ENCODE results near the gene ARID5B.
A peak's percentile ranks its signal among the peaks of the same experiment; 100 is the strongest.

Gene ARID5B

GRCh38 chr10:62056219-62056618, 154.7 kb downstream of the ARID5B start:
- DNase-seq = no peak

GRCh38 chr10:62056698-62057097, 155.2 kb downstream of the ARID5B start:
- DNase-seq = no peak

- no peak for DNase-seq
Observed at GRCh38 chr10:62057359-62057758, 155.9 kb downstream of the ARID5B start.

- DNase-seq = no peak
Observed at GRCh38 chr10:62057850-62058249, 156.4 kb downstream of the ARID5B start.

- peak; percentile 36 for DNase-seq
Observed at GRCh38 chr10:62058476-62058875, 157.0 kb downstream of the ARID5B start.

- peak; percentile 18 for DNase-seq
Observed at GRCh38 chr10:62058896-62059216, 157.4 kb downstream of the ARID5B start.

- DNase-seq = peak; percentile 65
Observed at GRCh38 chr10:62059217-62059920, 157.9 kb downstream of the ARID5B start.

GRCh38 chr10:62062028-62062427, 160.5 kb downstream of the ARID5B start:
- no peak for DNase-seq

- DNase-seq = no peak
Observed at GRCh38 chr10:62062752-62063512, 161.4 kb downstream of the ARID5B start.

- DNase-seq = no peak
Observed at GRCh38 chr10:62063795-62064472, 162.4 kb downstream of the ARID5B start.

GRCh38 chr10:62067560-62067959, 166.1 kb downstream of the ARID5B start:
- no peak for DNase-seq

GRCh38 chr10:62068464-62068863, 167.0 kb downstream of the ARID5B start:
- DNase-seq = no peak

- DNase-seq = peak; percentile 72
Observed at GRCh38 chr10:62069452-62070178, 168.1 kb downstream of the ARID5B start.

- DNase-seq = peak; percentile 42
Observed at GRCh38 chr10:62071846-62072281, 170.4 kb downstream of the ARID5B start.

- DNase-seq = no peak
Observed at GRCh38 chr10:62072901-62073300, 171.4 kb downstream of the ARID5B start.

- DNase-seq = no peak
Observed at GRCh38 chr10:62073429-62073828, 171.9 kb downstream of the ARID5B start.

- DNase-seq = no peak
Observed at GRCh38 chr10:62075414-62075813, 173.9 kb downstream of the ARID5B start.

- DNase-seq = no peak
Observed at GRCh38 chr10:62075912-62076311, 174.4 kb downstream of the ARID5B start.

GRCh38 chr10:62076891-62077290, 175.4 kb downstream of the ARID5B start:
- DNase-seq = no peak

GRCh38 chr10:62077330-62078015, 176.0 kb downstream of the ARID5B start:
- no peak for DNase-seq

- DNase-seq = no peak
Observed at GRCh38 chr10:62079885-62080559, 178.5 kb downstream of the ARID5B start.

GRCh38 chr10:62080905-62081304, 179.4 kb downstream of the ARID5B start:
- DNase-seq = no peak

Data from suppressor macrophage treated with lipopolysaccharide for 4 hours (primary cell).